CD4-positive, alpha-beta T cell treated with Interleukin-15 for 4 hours (primary cell): Measurements from ENCODE around the gene DOK3.

Source experiments
- DNase-seq: peaks from one replicate; pipeline ENCODE4 v3.0.0-alpha.2; 2020; ENCODE audit warnings: low spot score

Gene DOK3

DNA sequence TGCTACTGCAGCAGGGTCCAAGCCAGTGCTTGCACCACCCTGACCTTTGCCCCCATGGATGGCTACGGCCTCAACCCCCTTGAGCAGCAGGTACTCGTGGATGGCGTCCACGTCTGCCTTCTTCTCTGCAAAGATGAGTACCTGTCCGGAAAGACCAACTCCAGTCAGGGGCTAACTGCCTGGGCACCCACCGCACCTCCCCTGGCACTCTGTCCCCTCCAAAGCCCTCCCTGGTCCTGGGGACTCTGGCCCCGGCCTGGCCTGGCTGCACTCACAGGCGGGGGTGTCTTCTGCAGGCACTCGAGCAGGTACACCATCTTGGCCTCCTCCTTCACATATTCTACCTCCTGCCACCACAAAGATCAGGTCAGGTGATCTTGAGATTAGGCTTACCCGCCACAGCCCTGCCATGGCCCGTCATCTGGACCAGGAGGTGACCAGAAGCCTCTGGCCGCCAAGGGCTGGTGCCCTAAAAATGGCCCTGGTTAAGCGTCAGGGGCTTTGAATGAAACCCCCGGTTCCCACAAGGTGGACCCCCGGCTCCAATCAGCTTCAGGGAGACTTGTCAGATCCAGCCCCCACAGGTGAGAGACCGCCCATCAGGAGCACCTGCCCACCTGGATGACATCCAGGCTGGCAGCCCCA is 3.2 kb upstream of the DOK3 start:
- DNase-seq: no peak

DNA sequence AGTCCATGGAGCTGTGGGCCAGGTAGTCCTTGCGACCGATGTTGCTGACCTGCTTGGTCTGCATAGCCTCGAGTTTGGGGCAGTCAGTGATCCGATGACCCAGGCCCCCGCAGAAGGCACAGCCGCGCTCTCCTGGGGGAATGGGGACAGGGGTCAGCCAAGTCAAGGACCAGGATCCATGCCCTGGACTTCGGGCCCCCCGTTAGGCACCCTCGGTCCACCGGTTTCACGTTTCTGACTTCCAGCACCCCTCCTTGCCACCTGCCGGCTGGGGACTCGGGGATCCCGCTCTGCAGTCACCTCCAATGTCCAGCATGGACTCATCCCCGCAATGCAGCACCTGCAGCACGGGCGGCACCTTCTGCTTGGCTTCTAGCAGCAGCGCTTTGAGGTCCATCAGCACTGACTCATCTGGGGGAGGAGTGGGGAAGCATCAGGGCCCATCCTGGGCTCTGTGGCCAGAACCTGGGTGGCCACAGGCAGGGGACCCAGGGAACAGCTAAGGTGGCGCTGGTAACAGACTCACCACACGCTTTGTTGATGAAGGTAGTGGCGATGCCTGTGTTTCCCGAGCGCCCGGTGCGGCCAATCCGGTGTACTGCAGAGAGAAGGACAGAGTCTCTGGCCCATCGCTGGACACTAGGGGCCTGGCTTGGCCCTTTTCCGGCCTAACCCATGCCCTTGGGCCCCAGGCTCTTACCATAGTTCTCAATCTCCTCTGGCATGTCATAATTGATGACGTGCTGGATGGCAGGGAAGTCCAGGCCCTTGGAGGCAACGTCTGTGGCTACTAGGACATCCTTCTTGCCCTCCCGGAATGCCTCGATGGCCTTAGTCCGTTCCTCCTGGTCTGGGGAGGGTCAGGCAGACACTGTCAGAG is 2.4 kb upstream of the DOK3 start:
- DNase-seq: no peak

DNA sequence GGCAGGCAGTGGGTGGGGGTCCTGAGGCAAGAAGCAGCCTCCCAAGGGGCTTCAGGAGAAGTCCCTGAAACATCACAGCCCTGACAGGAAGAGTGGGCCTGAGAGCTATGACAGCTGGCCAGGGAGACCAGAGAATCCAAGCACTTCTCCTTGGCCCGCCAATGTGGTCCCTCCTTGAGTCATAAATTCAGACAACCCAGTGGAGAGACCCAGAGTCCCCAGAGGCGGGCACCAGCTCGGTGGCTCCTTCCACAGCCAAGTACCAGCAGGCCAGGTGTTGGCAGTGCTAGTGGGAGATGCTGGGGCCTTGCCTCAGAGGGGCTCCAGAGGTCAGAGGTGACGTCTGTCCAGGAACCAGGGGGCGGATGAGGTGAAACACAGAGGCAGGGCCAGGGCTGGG is 1.6 kb upstream of the DOK3 start:
- DNase-seq: no peak

DNA sequence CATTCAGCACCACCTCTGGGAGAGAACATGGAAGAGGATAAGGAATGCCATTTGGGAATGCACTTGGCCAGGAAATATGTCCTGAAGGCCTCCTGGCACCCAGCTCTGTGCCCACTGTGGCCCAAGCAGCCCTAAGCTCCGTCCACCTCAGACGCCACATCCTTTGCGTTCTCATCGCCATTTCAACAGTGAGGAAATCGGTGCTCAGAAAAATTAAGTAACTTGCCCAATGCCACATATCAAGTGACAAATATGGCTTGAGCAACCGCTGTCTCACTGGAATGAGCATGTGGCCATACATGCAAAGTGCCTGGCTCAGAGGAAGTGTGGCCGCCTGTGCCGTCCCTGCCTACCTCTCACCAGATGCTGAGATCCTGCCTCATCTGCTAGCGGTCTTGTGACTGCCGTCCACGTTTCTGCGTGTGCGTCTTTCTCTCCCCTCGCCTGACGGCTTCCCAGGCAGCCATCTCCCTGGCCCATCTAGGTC is 984 bp upstream of the DOK3 start:
- no peak for DNase-seq

DNA sequence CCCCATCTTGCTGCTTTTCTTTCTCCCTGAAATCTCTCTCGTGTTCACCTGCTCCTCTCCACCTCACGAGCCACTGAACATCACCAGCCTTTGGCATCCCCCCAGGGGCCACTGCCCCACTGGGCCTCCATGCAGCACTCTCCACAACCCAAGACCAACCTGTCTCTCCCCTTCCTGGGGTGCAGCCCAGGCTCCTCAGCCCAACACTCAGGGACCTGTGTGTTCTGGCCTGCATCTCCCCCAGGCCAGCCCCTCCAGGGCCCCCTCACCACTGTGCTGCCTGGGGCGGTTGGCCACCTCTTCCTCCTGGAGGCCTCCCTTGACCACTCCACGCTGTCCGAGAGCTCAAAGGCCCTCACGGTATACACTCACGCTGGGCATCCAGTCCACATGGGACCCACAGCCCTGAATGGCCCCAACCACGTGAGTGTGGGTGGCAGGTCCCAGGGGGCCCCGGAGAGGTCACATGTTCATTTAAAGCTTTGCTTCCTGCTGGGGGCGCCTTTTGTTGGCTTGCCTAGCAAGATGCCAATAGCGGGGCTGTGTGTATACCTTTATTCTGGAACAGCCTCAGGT is 453 bp upstream of the DOK3 start:
- no peak for DNase-seq

DNA sequence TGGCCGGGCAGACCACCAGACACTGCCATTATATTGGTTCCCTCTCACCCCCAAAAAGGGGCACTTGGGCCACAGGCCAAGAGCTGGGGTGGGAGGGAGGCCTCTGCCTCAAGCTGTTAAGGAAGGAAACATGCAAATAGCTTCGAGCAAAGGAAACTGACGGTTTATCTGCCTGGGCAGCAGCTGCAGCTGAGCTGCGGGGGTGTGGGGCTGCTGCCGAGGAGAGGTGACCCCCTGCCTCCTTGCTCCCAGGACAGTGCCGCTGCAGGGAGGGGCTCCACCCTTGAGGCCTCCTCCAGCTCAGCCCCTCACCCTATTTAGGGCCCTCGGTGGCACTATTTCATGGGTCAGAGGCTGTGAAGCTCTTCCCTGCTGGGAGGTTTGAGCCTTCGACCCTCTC is 789 bp downstream of the DOK3 start:
- DNase-seq: no peak

DNA sequence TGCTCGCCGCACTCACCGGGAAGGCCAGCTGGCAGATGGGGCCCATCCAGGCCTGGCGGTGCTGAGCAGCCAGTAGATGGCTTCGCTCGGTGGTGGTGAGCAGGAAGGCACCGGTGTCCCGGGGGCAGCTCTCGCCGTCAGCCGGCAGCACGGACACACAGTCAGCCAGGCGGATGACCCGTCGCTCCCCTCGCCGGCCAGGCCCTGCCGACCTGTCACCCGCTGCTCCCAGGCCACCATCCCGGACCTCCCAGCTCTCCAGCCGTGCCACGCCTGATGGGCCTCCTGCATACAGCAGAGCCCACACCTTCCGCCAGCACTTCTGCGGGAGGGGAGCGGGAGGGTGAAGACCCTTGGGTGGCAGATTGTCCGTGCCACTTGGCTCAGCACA is 1.4 kb downstream of the DOK3 start:
- DNase-seq: no peak

DNA sequence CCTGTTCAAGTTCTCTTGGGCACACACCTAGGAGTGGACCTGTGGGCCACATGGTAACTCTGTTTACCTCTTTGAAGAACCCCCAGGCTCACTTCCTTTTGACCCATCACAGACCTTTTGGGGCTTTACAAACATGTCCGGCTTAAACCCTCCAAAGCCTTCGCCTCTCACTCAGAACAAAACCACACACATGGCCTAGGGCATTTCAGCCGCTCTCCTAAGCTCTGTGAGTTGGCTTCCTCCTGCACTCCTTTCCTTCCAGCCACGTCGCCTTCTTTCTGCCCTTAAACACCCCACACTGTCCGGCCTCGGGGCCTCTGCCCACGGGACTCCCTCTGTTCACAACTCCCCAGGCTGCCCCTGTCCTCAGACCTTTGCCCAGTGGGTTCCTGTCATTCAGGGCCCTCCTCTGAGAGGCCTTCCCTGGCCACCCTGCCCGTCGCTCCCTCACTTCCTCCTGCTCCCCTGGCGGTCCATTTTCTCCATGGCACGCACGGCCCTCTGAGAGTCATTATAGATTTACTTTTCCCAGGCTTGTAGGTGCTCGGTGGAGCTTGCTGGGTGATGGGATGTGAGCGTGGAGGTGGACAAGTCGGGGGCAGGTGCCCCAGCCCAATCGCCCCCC is 1.9 kb downstream of the DOK3 start:
- no peak for DNase-seq

DNA sequence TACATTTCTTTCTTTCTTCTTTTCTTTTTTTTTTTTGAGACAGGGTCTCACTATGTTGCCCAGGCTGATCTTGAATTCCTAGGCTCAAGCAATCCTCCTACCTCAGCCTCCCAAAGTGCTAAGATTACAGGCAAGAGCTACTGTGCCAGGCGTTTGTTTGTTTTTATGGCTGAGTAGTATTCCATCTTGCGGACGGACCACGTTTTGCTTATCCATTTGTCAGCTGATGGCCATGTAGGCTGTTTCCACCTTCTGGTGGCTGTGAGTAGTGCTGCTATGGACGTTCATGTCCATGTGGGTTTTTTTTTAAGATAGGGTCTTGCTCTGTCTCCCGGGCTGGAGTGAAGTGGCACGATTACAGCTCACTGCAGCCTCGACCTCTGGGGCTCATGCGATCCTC is 2.5 kb downstream of the DOK3 start:
- DNase-seq: no peak

DNA sequence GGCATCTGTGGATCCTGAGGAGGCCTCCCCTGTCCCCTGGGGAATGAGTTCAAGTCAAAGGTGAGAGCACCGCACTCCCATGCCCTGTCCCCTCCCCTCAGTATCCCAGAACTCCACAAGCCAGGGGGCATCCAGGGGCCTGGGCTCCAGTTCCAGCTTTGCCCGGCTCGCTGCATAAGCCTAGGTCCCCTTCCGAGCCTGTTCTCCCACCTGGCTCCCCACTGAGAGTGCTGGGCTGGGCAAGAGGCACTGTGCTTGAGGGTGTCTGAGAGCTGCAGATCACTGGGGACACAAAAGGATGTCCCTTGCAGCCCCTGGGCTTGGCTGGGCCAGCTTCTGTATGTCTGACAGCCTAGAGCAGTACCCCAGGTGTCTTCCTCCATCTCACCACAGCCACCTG is 4.6 kb downstream of the DOK3 start:
- DNase-seq: no peak

DNA sequence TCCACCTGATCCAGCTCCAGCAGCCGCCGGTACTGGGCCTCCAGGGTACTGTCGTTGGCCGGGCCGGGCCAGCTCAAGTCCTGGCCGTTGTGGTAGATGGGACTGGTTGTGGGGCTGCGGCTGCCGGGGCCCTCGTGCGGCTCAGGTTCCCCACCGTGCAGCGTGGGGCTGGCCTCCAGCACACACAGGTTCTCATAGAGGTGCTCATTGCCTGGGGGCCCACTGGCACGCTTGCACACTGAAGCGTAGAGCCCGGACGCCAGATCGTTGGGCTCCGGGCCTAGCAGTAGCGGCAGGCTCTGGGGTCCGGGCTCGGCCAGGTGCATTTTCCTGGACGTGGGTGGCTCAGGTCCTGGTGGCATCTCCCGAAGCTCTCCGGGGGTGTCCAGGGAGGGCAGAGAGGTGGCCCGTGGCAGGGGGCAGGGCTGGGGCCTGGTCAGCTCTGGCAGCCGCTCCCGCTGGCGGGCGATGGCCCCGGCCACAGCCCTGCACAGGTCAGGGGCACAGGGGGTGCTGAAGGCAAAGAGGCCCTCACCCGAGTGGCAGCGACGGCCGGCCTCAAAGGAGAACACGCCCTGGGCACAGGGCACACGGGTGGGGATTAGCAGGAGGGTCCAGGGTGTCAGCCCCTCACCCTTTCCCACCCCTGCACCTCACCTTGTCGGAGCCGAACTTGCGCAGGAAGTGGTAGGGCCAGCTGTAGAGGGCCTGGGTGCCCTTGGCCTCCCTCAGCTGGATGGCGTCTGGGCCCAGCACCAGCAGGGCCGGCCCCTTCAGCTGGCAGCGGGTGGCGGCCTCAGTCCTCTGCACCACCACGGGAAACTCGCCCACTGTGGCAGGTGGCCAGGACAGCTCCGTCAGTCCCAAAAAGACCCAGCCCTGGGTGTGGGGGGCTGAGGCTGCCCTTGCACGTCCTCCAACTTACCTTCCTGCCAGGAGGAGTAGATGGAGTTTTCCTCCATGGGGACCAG is 5.3 kb downstream of the DOK3 start:
- no peak for DNase-seq

DNA sequence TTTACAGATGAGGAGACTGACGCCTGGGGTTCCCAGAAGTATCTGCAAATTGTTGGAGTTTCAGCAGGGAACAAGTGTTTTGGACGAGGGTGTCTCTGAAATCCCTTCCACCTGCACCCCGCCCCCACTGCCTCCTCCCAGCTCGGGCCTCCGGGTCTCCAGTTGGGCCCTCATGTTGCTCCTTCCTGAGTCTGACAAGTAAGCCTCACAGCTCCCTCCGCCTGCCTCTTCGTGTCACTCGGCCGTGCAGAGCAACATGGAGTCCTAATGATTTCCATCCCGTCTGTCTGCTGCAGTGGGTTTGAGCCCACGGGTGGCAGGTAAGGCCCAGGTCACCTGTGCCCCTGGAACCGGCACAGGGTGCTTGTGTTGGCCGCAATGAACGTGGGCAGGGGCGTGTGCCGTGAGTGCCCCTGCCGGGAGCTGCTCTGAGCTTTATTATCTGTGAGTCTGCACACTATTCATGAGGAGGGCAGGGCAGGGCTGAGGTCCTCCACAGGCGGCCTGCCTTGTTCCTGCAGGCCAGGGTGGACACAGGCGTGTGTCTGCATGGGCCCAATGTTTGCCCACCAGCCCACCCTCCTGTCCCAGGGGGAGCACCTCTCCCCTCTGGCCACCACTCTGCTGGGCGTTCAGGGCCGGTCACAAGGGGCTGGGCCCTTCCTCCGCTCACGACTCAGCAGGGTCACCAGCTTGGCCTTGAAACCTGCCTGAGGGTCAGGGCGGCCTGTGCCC is 6.1 kb downstream of the DOK3 start:
- DNase-seq: no peak

DNA sequence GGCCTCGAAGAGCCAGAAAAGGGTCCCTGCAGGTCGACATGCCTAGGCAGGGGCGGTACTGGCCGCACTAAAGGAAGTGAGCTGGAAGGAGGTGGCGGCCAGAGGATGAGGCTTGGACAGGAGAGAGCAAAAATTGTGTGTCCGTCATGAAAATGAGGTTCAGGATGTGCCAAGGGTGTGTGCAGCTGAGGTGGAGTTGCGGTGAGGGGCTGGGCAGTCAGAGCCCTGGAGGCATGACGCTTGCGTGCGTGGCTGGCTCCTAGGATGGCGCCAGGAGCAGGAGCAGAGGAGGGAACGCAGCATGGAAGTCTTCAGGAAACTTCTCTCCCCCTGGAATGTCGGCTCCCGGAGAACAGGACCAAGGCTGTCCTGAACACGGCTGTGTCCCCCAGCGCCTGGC is 6.7 kb downstream of the DOK3 start:
- DNase-seq: no peak

DNA sequence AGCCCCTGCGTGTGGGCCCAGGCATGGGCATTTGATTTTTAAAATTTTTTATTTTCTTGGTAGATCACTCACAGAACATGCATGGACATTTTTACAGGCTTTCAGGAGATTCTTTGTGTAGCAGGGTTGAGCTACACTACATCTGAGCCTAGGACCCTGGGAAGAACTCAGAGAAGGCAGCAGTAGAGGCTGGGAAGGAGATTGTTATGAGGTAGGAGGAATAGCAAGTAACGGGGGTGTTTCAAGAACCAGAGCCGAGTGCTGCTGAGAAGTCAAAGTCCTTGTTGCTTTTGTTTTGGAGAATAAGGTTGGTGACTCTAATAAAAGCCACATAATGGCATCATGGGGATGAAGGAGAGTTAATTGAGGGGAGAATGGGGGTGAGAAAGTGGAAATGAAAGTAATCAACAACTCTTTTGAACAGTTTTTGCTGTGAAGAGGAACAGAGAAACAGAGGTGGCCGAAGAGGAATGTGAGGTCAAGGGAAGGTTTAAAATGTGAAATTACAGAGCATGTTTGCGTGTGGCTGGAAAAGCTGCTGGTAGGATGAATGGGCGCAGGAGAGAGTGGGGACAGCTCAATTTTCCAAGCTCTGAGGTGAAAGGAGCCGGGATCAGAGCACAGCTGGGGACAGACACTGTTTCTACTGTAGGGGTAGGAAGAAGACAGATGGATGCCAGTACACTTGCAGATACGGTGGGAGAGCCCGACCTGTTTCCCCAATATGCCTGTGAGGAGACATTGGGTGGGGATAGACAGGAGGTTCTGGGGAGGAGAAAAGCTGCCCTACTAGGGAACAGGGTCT is 7.5 kb downstream of the DOK3 start:
- no peak for DNase-seq

DNA sequence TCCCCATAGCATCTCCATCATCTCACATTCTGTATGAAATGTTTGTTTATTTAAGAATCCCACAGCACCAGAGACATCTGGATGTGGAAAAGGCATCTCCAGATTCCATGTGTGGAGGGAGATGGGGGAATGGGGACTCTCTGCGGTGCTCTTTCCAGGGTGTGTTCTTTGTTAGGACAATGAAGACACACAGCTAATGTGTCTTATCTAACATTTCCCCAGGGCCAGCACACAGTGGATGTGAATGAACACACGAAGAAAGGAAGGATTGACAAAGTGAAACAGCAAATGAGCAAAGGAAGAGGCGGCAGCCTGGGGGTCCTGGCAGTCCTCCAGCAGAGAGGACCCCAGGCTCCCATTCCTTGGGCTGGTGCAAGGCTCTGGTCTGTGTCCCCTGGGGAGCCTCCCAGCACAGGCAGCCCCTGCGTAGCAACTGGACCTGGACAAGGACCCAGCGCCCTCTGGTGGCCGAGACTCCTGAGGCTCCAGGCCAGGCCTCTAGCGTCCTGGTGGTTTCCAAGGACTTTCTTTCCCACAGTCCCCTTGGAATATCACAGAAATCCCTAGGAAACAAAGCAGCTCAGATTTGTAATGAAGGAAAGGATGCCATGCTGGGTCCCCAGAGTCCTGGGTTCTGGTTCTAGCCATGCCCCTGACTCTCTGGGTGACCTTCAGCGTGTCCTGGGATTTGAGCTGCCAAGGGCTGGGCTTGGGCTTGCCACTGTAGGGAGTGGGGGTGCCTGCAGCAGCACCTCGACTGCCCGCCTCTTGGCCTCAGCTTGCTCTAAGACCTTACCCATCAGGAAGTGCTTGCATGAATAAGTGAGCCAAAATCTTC is 8.7 kb downstream of the DOK3 start:
- peak; percentile 82 for DNase-seq

DNA sequence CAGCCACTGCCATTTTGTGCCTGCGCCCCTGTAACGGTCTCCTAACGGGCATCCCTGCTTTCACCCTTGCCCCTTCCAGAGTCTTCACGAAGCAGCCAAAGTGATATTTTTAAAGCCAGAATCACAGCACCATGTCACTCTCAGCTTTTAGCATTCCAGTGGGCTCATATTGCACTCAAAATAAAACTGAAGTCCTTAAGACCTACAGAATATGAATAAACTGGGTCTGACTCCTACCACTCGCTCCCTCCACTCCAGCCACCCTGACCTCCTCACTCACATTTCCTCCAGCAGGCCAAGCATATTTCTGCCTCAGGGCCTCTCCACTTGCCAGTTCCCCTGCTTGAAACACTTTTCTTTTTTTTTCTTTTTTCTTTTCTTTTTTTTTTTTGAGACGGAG is 9.8 kb downstream of the DOK3 start:
- DNase-seq: no peak

DNA sequence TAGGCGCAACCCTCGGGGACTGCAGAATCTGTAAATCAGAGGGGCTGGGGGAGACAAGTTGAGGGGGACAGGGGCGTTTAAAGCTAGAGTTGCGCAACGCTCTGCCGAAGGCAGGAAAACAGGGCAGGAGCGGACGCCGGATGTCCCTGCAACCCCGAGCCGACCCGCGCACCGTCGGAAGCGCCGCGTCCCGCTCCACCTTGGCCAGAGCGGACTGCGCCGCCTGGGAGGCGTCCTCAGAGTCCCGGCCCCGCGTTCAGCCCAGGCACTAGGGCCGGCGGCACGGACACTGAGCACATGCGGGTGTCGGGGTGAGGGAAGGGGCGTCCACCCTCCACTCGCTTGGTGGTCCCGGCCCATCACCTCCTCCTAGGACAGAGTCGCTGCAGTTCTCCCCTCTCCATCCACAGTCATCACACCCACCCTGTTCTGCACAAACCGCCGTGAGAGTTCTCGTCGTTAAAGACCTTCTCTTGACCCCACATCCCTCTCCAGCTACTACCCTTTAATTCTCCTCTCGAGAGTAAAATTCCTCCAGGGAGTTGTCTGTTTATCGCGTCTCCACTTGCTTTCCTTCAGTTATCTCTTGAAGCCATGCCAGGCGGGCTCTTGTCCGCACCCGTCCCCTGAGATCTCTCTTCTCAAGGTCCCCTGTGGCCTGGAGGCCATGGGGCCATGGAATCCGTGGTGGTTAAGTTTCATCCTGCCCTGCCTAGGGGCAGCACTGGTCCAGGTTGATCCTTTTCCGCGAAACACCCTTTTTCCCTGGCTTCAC is 11.4 kb downstream of the DOK3 start:
- DNase-seq: no peak

DNA sequence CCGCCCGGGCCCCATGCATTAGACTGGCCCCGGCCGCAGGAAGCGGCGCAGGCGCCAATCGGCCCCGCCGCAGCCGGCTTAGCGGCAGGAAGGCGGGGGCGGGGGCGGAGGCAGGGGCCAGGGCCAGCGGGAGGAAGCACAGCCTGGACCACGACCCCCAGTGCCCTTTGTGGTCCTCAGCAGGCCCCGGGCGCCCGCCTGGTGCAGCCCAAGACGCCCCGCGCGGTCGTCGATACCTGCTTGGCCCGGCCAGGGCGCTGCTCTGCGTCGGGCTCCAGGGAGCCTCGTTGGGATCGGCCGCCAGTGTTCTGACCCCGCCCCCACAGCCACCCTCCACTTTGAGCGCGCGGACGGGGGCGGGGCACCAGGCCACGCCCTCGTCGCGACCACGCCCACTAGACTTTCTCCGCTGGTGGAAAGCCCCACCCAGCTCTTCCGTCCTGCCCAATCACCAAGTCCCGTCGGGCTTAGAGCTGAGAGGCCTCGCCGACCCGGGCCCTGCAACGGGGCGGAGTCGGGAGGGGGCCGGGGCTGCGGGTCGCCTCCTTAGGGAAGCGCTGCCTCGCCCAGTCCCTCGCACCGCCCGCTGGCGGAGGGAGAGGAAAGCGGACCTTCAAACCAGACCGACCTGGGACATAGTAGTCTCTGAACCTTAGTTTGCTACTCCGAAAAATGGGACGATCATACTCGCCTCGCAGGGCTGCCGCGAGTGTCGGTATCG is 12.2 kb downstream of the DOK3 start, which contains the start of gene PDLIM7:
Gene PDLIM7, minus strand, starts transcription at position 313 of the 721 bp plus-strand sequence. CDS start 1,092 bp downstream, outside the sequence.
- peak; percentile 94 for DNase-seq
